ENCODE measurements around the gene HDGFL2. TPM values are rescaled to one million over a fixed set of nuclear protein-coding genes. Genes with fewer than 3 reads are reported as not detected.

The HDGFL2 gene
- polyA plus RNA-seq, 1 experiment = 23.5 TPM

DNA sequence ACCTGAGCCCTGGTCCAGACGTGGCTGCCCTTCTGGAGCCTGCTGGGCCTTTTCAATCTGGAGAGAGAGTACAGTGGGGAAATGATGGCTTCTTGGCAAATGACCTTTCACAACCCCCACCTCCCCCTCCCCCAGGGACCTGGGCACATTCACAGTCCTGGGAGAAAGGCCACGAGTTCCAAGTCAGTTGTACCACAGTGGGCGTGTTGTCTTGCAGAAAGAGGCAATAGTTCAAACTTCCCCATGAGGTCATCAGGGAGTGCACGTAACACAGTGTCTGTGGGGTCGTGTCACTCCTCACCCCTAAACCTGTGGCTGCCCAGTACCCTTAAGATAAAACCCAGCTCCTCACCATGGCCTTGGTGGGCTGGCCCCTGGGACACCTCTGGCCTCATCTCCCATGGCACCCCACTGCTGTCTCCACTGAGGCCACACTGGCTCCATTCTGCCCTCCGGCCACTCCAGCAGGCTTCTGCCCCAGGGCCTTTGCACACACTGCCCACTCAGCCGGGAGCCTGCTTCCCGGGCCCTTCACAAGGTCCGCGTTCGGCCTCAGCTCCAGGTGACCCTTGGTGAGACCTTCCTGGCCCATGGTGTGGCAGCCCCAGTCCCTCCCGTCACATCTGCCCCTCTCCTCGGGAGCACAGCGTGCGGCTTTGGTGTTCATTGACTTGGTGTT, 32.9 kb downstream of the HDGFL2 start:
- Histone ChIP-seq H3K27ac (ENCODE audit: low read depth, low read length) (no peak overlapping the region), H3K4me3 (ENCODE audit: low read depth, low read length) (no peak overlapping the region), H3K9me3 (ENCODE audit: control insufficient read depth, insufficient read depth, low read length) (no peaks in the 10 kb centered on the region; the same call in 1 of the 2 replicates), H3K27me3 (ENCODE audit: control insufficient read depth, insufficient read depth, low read length) (no peaks in the 10 kb centered on the region)
- no peak for DNase-seq (ENCODE audit: low read depth, low spot score)
- CTCF ChIA-PET = no interaction called here
- POLR2A ChIA-PET = no interaction called here
- TF ChIP-seq, protein P1, sequence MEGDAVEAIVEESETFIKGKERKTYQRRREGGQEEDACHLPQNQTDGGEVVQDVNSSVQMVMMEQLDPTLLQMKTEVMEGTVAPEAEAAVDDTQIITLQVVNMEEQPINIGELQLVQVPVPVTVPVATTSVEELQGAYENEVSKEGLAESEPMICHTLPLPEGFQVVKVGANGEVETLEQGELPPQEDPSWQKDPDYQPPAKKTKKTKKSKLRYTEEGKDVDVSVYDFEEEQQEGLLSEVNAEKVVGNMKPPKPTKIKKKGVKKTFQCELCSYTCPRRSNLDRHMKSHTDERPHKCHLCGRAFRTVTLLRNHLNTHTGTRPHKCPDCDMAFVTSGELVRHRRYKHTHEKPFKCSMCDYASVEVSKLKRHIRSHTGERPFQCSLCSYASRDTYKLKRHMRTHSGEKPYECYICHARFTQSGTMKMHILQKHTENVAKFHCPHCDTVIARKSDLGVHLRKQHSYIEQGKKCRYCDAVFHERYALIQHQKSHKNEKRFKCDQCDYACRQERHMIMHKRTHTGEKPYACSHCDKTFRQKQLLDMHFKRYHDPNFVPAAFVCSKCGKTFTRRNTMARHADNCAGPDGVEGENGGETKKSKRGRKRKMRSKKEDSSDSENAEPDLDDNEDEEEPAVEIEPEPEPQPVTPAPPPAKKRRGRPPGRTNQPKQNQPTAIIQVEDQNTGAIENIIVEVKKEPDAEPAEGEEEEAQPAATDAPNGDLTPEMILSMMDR (IDR thresholded peaks at IDR 0.05; ENCODE audit: low read depth, low read length) = no peak

DNA sequence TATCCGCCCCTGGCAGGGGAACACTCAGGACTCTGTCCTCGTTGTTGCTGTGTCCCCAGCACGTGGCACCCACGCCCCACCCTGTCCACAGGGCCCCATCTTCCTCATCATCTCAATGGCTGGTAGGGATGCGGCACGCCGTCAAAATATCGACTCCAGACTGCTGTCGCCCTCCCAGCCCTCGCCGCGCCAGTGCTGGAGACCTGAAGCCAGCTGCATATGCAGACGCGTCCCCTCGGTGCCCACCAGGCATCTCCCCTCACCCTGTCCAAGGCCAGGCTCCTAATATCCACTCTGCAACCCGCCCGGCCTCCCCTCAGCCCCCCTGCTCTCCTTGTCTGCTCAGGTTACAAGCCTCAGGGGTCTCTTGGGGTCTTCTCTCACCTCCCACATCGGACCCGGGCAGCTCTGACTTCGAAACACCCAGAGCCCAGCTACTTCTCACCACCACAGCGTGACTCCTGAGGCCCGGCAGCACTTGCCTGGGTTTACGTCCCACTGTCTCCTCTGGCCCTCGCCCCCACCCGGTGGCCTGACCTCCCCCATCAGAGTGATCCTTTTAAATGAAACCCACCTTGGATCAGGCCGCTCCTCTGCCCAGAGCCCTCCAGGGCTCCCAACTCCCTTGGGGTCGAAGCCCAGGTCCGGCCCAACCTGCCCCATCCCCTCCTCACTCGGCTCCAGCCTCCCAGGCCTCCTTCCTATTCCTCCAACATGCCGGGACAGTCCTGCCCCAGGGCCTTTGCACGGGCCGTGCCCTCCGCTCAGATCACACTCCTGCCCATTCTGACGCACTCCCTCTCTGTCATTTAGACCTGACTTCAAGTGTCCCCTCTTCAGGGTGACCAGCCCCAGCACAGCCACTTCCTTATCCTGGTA, 33.7 kb downstream of the HDGFL2 start:
- Histone ChIP-seq H3K9me3 (ENCODE audit: control insufficient read depth, insufficient read depth, low read length) (peaks cover 5% of the 10 kb centered on the region; the same call in 1 of the 2 replicates), H3K27me3 (ENCODE audit: control insufficient read depth, insufficient read depth, low read length) (no peaks in the 10 kb centered on the region), H3K27ac (ENCODE audit: low read depth, low read length) (no peak overlapping the region), H3K4me3 (ENCODE audit: low read depth, low read length) (no peak overlapping the region)
- TF ChIP-seq, protein P1 (IDR thresholded peaks at IDR 0.05; ENCODE audit: low read depth, low read length) = no peak
- POLR2A ChIA-PET = no interaction called here
- DNase-seq (ENCODE audit: low read depth, low spot score) = no peak
- CTCF ChIA-PET = no interaction called here

DNA sequence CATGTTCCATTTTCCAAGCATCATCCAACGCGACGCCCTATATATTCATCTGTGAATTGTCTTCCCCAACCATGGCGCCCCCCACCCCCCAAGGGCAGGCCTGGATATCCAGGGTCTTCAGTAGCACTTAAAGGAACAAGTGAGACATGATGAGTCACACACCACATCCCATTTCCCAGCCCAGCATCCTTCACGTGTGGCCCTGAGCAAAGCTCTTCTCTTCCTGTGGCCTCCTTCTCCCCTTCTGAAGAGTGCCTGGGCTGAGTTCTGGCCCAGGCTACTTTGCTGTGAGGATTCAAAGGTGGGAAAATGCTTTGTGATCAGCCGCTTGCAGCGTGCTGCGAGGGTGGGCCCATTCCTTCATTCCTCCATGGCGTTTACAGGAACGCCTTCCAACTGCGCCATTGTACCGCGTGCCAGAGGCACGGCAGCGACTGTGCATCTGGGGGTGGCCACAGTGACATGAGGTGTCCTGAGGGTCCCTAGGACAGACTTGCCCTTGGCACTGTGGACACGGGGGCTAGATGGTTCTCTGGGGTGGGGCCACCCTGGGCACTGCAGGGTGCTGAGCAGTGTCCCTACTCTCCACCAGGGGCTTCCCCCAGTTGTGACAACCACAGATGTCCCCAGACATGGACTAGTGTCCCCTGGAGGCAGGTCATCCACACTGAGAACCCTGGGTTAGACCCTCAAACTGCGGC, 34.5 kb downstream of the HDGFL2 start:
- Histone ChIP-seq H3K4me3 (ENCODE audit: low read depth, low read length) (no peak overlapping the region), H3K9me3 (ENCODE audit: control insufficient read depth, insufficient read depth, low read length) (peaks cover 5% of the 10 kb centered on the region; the same call in 1 of the 2 replicates), H3K27me3 (ENCODE audit: control insufficient read depth, insufficient read depth, low read length) (no peaks in the 10 kb centered on the region), H3K27ac (ENCODE audit: low read depth, low read length) (no peak overlapping the region)
- peak; percentile 8 for DNase-seq (ENCODE audit: low read depth, low spot score)
- ChIA-PET POLR2A (interaction anchor here (0.7 kb wide), 1 partner anchor 12 kb away, joined by 11 read pairs; the partner anchor contains the start of gene PLIN4), CTCF (no interaction called here)
- TF ChIP-seq, protein P1 (IDR thresholded peaks at IDR 0.05; ENCODE audit: low read depth, low read length) = no peak

DNA sequence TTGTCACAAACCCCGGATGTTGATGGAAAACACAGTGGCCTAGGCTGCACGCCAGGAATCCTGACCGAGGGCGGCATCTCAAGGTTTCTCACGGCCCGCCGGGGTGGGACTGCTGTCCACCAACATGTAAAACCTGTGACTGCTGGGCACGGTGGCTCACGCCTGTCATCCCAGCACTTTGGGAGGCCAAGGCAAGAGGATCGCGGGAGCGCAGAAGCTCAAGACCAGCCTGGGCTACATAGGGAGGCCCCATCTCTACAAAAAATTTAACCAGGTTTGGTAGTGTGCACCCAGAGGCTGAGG, 35.0 kb downstream of the HDGFL2 start:
- no peak overlapping the region for H3K4me3 ChIP-seq (ENCODE audit: low read depth, low read length)

More for the DNA sequence above, 35.0 kb downstream of the HDGFL2 start:
- TF ChIP-seq, protein P1 (IDR thresholded peaks at IDR 0.05; ENCODE audit: low read depth, low read length) = no peak
- CTCF ChIA-PET = interaction anchor here (1.9 kb wide), 1 partner anchor 18 kb away, joined by 5 read pairs; no protein-coding TSS in a partner anchor
- no peak overlapping the region for H3K27ac ChIP-seq (ENCODE audit: low read depth, low read length)
- peaks cover 5% of the 10 kb centered on the region; the same call in 1 of the 2 replicates for H3K9me3 ChIP-seq (ENCODE audit: control insufficient read depth, insufficient read depth, low read length)
- H3K27me3 ChIP-seq (ENCODE audit: control insufficient read depth, insufficient read depth, low read length) = no peaks in the 10 kb centered on the region
- DNase-seq (ENCODE audit: low read depth, low spot score) = no peak
- POLR2A ChIA-PET = no interaction called here

All from AG04450 (cell line).